GM18520 (cell line): ENCODE results near the gene RAPSN.

ENCODE experiments used
- ATAC-seq: cut with Tn5 transposase; IDR thresholded peaks from one replicate; pipeline ENCODE4 v1.9.1; 2021; ENCODE audit not compliant: unreplicated experiment

The RAPSN gene

GRCh38 chr11:47448566-47449427 lies at the start of gene RAPSN:
RAPSN (minus strand) TSS chr11:47449136; CDS start chr11:47448964, 172 bp downstream.
- no peak for ATAC-seq

GRCh38 chr11:47498149-47498548 lies 49.2 kb upstream of the RAPSN start:
- ATAC-seq, result no peak

- ATAC-seq, result no peak
These were observed 47.9 kb upstream of the RAPSN start for GRCh38 chr11:47496808-47497207.

DNA sequence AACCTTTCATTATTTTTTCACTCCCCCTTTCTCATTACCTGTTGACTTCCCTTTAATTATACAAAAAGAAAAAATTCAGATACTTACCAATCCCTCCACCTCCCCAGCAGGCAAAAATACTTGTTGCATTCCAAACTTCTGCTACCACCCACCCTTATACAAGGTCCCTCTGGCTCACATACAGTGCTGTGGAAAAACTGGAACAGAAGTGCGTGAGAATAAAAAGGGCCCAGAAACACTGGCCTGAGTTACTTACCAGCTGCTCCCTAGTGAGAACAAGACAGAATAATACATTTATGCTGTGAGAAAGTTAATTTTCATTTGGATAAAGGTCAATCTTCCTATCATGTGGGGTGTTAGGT lies 46.9 kb upstream of the RAPSN start:
- no peak for ATAC-seq

DNA sequence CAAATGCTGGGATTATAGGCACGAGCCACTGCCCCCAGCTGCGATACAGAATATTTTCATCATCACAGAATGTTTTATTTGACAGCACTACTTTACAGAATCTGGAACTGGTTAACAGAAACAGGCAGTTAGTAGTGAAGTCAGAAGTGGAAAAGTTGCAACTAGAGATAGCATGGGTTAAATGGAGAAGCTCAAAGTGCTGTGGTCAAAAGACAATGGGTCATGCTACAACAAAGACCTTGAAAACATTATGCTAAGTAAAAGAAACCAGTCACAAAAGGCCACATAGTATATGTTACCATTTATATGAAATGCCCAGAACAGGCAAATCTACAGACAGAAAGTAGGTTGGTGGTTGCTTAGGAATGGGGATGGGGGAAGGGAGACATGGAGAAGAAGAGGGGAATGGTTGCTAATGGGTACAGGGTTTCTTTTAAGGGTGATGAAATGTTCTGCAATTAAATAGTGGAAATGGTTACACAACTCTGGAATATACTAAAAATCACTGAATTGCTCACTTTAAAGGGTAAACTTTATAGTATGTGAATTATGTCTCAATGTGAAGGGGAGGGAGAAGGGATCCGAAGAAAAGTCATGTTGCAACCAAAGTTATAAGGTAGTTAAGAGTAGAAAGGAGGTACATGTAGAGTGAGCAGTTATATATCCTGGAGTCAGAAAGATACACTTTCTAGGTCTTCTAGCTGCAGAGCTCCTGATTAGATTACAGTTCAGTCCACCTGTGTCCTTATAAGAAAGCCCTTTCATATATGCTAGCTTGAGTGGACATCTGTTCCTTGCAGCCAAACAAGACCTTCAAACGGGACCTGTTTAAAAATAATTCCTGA lies 46.3 kb upstream of the RAPSN start:
- ATAC-seq, result no peak

DNA sequence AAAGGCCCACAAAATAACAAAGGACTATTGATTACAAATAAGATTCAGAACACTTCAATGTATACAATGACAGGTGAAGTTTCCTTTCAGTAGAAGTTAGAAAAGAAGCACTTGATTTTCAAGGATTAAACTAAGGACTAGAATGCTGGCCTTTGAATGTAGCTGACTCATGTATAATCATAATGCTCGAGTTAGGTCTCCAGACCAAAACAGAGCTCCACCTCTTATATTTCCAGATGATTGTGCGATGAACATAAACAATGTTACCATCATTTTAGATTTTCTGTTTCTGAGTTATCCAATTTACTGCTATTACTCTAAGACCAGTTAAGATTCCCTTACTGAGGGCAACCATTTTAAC lies 40.4 kb upstream of the RAPSN start:
- ATAC-seq, result no peak

GRCh38 chr11:47488674-47489394 lies 39.9 kb upstream of the RAPSN start:
- no peak for ATAC-seq

GRCh38 chr11:47488111-47488510 lies 39.2 kb upstream of the RAPSN start:
- no peak for ATAC-seq

- no peak for ATAC-seq
These were observed 38.5 kb upstream of the RAPSN start for GRCh38 chr11:47487421-47487820.

DNA sequence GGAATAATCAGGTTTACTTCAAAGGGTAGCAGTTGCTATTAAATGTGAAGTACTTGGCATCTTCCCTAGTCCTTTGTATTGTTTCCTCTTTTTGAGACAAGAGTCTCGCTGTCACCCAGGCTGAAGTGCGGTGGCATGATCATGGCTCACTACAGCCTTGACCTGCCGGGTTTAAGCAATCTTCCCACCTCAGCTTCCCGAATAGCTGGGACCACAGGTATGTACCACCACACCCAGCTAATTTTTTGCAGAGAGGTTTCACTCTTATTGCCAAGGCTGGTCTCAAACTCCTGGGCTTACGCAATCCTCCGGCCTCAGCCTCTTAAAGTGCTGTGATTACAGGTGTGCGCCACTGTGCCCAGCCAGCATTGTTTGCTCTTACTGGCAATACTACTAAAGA lies 36.2 kb upstream of the RAPSN start:
- ATAC-seq, result no peak

DNA sequence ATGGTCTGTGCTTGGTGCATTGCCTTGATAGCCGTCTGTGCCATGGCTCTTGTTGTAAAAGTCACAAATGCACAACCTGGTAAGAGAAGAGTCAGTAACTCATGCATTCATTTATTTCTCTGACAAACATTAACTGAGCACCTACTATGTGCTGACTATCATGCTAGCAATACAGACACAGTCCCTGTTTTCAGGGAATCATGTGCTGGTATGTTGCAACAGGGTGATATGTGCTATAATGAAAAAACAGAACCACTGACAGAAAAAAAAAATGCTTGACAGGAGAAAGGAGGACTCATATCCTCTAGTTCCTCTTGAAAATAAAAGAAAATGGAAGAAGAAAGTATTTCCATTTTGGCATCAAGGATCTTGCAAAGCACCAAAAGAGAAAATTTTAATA lies 34.5 kb upstream of the RAPSN start:
- no peak for ATAC-seq

- ATAC-seq, result no peak
These were observed 31.8 kb upstream of the RAPSN start for GRCh38 chr11:47480762-47481161.

- no peak for ATAC-seq
These were observed 29.9 kb upstream of the RAPSN start for GRCh38 chr11:47478651-47479329.

GRCh38 chr11:47477753-47478152 lies 28.8 kb upstream of the RAPSN start:
- no peak for ATAC-seq

GRCh38 chr11:47477323-47477722 lies 28.4 kb upstream of the RAPSN start:
- no peak for ATAC-seq

- no peak for ATAC-seq
These were observed 21.7 kb upstream of the RAPSN start for GRCh38 chr11:47470671-47471070.

DNA sequence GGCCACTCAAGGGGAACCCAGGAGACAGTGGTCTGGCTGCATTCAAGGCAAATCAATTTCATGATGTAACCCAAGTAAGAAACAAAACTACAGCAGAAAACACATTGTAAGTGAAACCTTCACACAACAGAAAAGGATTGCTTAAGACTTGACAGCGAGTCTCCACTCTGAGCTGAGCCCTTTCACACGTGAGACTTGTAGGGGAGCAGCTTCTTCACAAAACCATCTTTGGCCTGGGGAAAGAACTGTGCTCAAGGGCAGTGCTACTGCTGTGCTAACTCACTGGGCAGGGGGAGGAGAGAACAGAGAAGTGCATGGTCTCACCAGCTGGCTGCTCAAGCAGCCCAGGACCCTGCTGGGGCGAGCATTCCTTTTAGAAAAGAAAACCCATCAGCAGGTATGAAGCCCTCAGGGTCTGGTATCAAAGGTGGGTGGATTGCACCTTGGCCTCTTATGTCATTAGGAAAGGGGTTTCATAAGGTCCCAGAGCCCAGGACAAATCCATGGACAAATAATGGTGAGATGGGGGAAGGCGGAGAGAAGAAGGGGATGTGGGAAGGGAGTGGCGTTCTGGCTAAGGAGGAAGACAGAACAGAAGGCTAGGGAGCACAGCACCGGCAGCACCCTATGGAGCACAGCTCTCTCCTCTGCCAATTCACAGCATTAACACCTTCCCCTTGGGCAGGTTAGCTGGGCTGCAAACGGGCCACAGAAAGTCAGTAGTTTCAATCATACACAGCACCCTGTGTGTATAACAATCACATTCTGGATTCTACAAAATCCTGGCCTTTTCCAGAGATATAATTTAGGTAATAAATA lies 20.6 kb upstream of the RAPSN start:
- no peak for ATAC-seq

DNA sequence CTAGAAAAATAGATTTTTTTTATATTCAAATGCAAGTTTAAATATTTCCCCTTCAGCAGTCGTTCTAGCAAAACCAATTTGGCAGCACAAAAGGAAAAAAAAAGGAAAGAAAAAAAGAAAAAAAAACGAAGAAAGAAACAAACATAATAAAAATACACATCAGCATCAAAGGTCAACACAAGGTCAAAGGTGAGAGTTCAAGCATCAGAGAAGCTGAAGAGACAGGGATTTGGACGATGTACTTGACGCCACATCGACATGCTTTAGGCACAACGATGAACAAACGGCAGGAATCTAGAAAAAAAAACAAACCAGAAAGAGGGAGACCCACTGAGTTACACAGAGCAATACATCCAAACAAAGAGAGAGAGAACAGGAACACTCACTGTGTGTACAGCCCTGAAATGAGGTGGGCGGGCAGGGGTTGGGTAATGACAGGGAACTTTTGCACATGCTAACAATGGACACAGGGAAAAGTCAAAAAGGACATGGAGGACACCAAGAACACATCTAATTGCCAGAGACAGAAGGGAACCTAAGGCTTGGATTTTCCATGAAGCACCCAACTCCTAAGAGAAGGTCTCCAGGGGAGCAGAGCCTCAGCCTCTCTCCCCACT lies 19.8 kb upstream of the RAPSN start:
- ATAC-seq, result no peak

GRCh38 chr11:47467357-47467756 lies 18.4 kb upstream of the RAPSN start:
- ATAC-seq, result no peak
